ENCODE measurements around the gene NPB. TPM values are rescaled to one million over a fixed set of nuclear protein-coding genes. Genes with fewer than 3 reads are reported as not detected.

Gene NPB
- total RNA-seq, 1 experiment from 2014 or later, result not detected

DNA sequence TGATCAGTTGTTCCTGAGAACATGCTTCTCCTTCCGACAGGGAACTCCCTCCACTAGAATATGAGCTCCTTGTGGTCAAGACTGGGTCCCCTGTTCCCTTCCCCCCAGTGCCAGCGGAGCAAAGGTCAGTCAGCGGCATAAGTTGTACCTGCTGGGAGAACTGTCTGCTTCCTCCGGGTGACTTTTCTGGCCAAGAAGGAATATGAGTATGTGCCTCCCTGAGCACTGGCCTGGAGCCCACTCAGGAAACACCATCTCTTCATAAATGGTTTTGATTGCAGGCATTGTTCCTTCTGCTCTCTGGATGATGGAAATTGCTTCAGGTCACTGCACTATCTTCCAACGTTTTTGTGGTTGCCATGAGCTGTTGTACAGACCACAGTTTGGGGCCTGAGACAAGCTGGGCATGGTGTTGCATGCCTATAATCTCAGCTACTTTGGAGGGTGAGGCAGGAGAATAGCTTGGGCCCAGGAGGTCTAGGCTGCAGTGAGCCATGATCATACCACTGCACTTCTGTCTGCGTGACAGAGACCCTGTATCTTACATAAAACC lies 38.8 kb upstream of the NPB start:
- no peaks in the 10 kb centered on the region for H3K9me2 ChIP-seq (replicated peaks; ENCODE audit: insufficient read depth, low read length)
- no peak overlapping the region for H3K27ac ChIP-seq (ENCODE audit: low read length)
- H2AFZ ChIP-seq (ENCODE audit: low read length), result no peak overlapping the region
- H3K79me2 ChIP-seq (ENCODE audit: low read length), result peaks cover 51% of the 10 kb centered on the region
- peak overlapping the region; percentile 91 for H3K4me2 ChIP-seq (ENCODE audit: low read depth, low read length, poor library complexity, severe bottlenecking)
- H3K4me1 ChIP-seq (ENCODE audit: low read length), result peaks cover 44% of the 10 kb centered on the region
- no peak overlapping the region for H3K4me3 ChIP-seq (ENCODE audit: low read length)
- H3K27me3 ChIP-seq (ENCODE audit: low read length), result no peaks in the 10 kb centered on the region
- H3K9ac ChIP-seq (ENCODE audit: low read length), result 0 out of 2 replicates have a peak overlapping the region, but pooled peaks have one; percentile 12
- H4K20me1 ChIP-seq (ENCODE audit: insufficient read depth, low read depth, low read length), result peaks cover 18% of the 10 kb centered on the region
- peaks cover 22% of the 10 kb centered on the region; the same call in 1 of the 2 replicates for H3K36me3 ChIP-seq (ENCODE audit: insufficient read depth, low read length)
- H3K9me3 ChIP-seq (ENCODE audit: low read length), result no peaks in the 10 kb centered on the region
- no peak for DNase-seq

DNA sequence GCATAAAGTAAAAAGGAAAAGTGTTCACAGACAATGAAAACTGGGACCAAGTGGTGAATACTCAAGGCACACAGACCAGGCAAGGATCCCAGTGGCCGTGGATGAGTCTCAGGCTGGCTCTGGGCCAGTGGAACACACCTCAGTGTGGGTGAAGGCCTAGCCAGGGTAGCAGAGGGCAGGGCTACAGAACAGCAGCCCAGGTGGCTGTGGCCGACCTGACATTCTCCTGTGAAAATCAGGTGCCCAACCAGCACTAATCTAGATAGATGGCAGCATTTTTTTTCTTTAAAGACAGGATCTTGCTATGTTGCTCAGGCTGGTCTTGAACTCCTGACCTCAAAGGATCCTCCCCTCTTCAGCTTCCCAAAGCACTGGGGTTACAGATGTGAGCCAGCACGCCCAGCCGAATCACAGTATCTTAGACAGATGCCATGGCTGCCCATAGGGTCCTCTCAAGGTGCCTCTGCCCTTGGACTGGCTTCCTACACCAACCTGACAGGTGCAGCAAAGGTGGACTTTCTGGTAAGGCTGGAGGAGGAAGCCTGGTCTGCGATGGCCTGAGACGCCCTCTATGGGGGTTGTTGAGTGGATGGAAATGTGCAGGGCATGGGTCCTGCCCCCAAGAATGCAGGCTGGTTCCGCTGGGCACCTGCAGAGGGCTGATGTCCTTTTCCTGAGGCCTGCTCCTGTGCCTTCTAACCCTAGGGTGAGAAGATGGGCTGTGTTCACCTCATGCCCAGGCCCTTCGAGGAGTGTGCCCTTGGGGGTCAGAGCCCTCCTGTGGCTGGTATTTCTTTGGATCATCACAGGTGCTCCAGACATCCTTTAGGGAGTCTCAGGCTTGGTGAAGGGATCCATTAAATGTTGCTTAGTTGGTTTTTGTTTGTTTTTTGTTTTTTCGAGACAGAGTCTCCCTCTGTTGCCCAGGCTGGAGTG lies 37.9 kb upstream of the NPB start:
- peaks cover 44% of the 10 kb centered on the region for H3K4me1 ChIP-seq (ENCODE audit: low read length)
- no peak for DNase-seq
- no peak overlapping the region for H2AFZ ChIP-seq (ENCODE audit: low read length)
- H3K79me2 ChIP-seq (ENCODE audit: low read length), result peaks cover 42% of the 10 kb centered on the region
- H3K27me3 ChIP-seq (ENCODE audit: low read length), result no peaks in the 10 kb centered on the region
- no peaks in the 10 kb centered on the region for H3K9me3 ChIP-seq (ENCODE audit: low read length)
- peaks cover 17% of the 10 kb centered on the region; the same call in 1 of the 2 replicates for H3K36me3 ChIP-seq (ENCODE audit: insufficient read depth, low read length)
- no peaks in the 10 kb centered on the region for H3K9me2 ChIP-seq (replicated peaks; ENCODE audit: insufficient read depth, low read length)
- no peak overlapping the region for H3K27ac ChIP-seq (ENCODE audit: low read length)
- H3K4me3 ChIP-seq (ENCODE audit: low read length), result no peak overlapping the region
- H3K9ac ChIP-seq (ENCODE audit: low read length), result no peak overlapping the region
- peaks cover 13% of the 10 kb centered on the region for H4K20me1 ChIP-seq (ENCODE audit: insufficient read depth, low read depth, low read length)
- H3K4me2 ChIP-seq (ENCODE audit: low read depth, low read length, poor library complexity, severe bottlenecking), result no peak overlapping the region

DNA sequence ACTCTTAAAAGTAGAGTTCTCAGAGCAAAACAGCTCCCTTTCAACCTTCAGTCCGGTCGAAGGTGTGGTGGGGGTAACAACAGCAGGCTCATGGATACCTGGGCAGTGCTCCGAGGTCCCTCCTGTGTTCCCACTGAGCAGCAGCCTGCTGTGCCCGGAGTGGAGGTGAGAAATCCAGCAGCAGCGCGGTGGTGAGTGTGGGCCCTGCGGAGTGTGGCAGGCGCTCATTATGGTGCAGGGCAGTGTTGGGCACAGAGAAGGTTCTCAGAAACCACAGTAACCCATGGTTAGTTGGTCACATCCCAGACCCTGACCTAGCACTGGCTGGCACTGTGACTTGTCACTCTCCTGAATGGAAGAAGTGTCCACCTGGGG lies 36.7 kb upstream of the NPB start:
- no peaks in the 10 kb centered on the region for H3K9me2 ChIP-seq (replicated peaks; ENCODE audit: insufficient read depth, low read length)
- no peak overlapping the region for H3K4me2 ChIP-seq (ENCODE audit: low read depth, low read length, poor library complexity, severe bottlenecking)
- H3K4me3 ChIP-seq (ENCODE audit: low read length), result no peak overlapping the region
- H3K27ac ChIP-seq (ENCODE audit: low read length), result no peak overlapping the region
- H3K36me3 ChIP-seq (ENCODE audit: insufficient read depth, low read length), result peaks cover 18% of the 10 kb centered on the region; the same call in 1 of the 2 replicates
- no peak overlapping the region for H2AFZ ChIP-seq (ENCODE audit: low read length)
- H3K9me3 ChIP-seq (ENCODE audit: low read length), result no peaks in the 10 kb centered on the region
- no peak for DNase-seq
- no peak overlapping the region for H3K9ac ChIP-seq (ENCODE audit: low read length)
- H3K27me3 ChIP-seq (ENCODE audit: low read length), result no peaks in the 10 kb centered on the region
- peaks cover 14% of the 10 kb centered on the region; the same call in 1 of the 2 replicates for H4K20me1 ChIP-seq (ENCODE audit: insufficient read depth, low read depth, low read length)
- peaks cover 49% of the 10 kb centered on the region for H3K4me1 ChIP-seq (ENCODE audit: low read length)
- H3K79me2 ChIP-seq (ENCODE audit: low read length), result peaks cover 38% of the 10 kb centered on the region

DNA sequence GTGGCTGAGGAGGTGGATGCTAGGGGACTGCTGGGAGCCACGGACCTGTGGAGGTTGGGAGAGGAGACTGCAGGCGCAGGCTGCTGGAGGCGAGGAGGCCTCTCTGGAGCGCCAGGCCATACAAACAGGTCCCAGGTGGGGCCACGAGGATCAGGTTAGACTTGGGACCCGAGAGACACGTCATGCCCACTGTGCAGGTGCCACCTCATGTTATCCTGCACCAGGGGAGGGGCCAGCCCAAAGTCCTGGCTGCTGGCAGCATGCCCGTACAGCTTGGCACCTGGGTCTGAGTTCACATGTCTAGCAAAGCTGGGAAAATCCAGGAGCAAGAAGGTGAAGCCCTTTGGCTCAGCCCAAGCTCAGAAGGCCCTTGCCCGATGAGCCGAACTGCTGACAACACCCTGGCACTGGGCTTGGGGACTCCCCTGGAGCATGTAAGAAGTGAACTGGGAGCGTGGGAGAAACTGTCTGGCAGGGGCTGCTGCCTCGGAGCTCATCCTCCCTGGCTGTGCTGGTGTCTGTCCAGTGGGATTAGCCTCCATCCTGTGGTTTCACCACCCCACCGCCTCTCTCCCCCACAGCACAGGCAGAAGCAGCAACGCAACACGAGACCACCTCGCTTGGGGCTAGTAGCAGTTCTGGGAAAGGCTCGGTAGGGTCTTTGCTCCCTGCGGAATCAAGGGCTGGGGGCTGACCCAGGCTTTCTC lies 36.2 kb upstream of the NPB start:
- Histone ChIP-seq H3K27ac (ENCODE audit: low read length) (no peak overlapping the region), H2AFZ (ENCODE audit: low read length) (no peak overlapping the region), H3K9ac (ENCODE audit: low read length) (no peak overlapping the region), H3K4me3 (ENCODE audit: low read length) (no peak overlapping the region), H3K9me2 (replicated peaks; ENCODE audit: insufficient read depth, low read length) (no peaks in the 10 kb centered on the region), H3K79me2 (ENCODE audit: low read length) (peaks cover 41% of the 10 kb centered on the region), H3K27me3 (ENCODE audit: low read length) (no peaks in the 10 kb centered on the region), H3K4me2 (ENCODE audit: low read depth, low read length, poor library complexity, severe bottlenecking) (no peak overlapping the region), H3K36me3 (ENCODE audit: insufficient read depth, low read length) (peaks cover 18% of the 10 kb centered on the region; the same call in 1 of the 2 replicates), H3K4me1 (ENCODE audit: low read length) (peaks cover 49% of the 10 kb centered on the region), H4K20me1 (ENCODE audit: insufficient read depth, low read depth, low read length) (peaks cover 17% of the 10 kb centered on the region; the same call in 1 of the 2 replicates), H3K9me3 (ENCODE audit: low read length) (no peaks in the 10 kb centered on the region)
- DNase-seq, result peak; percentile 60

DNA sequence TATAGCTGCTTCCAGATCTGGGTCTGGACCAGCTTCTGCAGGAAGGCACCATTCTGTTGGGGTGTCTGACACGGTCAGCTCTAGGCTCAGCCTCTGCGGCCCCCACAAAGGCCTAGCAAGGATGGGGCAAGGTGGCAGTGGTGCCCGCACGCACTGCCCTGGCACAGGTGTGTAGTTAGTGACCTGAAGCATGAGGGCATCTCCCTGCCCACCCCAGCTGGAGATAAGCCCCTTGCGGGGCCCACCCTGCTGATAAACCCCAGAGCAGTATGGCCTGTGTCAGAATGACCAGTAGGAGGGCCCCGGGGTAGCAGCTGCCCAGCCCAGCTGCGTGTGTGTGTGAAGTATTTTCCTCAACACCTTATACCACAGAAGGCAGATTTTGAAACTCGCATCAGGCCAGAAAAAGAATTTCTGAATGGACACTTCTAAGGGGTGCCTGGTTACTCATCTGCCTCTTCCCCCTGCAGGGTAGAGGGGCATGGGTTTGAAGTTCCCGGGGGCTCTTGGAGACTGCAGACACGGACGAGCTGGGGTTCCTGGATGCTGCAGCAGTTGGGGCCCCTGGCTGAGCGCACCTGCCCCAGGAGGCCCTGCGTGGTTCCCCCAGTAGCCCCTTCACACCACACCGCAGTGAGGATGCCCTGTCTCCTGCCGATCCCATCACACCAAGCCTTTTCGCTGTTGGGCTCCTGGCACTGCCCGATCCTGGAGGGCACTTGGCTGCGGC lies 35.4 kb upstream of the NPB start:
- Histone ChIP-seq H3K4me3 (ENCODE audit: low read length) (no peak overlapping the region), H3K9ac (ENCODE audit: low read length) (0 out of 2 replicates have a peak overlapping the region, but pooled peaks have one; percentile 14), H3K9me2 (replicated peaks; ENCODE audit: insufficient read depth, low read length) (no peaks in the 10 kb centered on the region), H3K4me2 (ENCODE audit: low read depth, low read length, poor library complexity, severe bottlenecking) (no peak overlapping the region), H3K9me3 (ENCODE audit: low read length) (no peaks in the 10 kb centered on the region), H2AFZ (ENCODE audit: low read length) (no peak overlapping the region), H3K27me3 (ENCODE audit: low read length) (no peaks in the 10 kb centered on the region), H3K4me1 (ENCODE audit: low read length) (peaks cover 52% of the 10 kb centered on the region), H3K36me3 (ENCODE audit: insufficient read depth, low read length) (peaks cover 18% of the 10 kb centered on the region; the same call in 1 of the 2 replicates), H3K27ac (ENCODE audit: low read length) (peak overlapping the region; percentile 53), H3K79me2 (ENCODE audit: low read length) (peaks cover 38% of the 10 kb centered on the region), H4K20me1 (ENCODE audit: insufficient read depth, low read depth, low read length) (peaks cover 17% of the 10 kb centered on the region; the same call in 1 of the 2 replicates)
- DNase-seq, result no peak

DNA sequence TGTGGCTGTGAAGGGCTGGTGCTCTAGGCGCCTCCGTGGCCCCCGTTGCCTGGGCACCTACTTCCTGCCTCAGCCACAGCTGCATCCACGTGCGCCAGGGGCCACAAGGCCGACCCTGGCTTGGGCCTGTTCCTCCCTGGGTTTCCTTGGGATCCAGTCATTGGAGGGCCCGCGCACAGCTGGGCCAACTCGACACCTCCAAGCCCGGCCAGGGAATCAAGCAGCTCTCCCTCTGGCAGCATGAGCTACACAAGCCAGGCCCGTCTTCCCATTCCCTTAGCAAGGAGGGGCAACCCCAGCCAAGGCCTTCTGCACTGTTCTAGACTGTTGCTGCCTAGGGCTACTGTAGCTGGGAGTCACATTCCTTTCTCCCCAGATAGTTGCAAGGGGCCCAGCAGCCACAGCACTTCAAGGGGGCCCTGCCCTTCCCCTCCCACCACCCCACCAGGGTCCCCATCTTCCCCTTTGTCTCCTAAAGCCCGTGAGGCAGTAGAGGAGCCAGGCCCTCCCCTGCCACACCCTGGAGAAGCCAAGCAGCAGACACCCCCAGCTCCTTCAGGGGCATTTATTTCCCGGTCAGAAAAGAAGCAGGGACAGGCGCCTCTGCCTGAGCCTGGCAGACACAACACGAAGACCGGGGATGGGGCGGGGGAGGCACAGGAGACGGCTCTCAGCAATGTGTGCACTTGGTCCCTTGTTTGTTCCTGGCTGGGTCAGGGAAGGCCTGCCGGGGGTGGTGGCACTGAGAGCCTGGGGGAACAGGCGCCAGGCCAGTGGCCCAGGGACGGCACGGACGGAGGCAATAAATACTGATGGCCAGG lies 34.7 kb upstream of the NPB start:
- DNase-seq, result peak; percentile 81
- Histone ChIP-seq H3K79me2 (ENCODE audit: low read length) (peaks cover 38% of the 10 kb centered on the region), H3K9me3 (ENCODE audit: low read length) (no peaks in the 10 kb centered on the region), H3K4me2 (ENCODE audit: low read depth, low read length, poor library complexity, severe bottlenecking) (no peak overlapping the region), H3K4me3 (ENCODE audit: low read length) (no peak overlapping the region), H3K36me3 (ENCODE audit: insufficient read depth, low read length) (peaks cover 18% of the 10 kb centered on the region; the same call in 1 of the 2 replicates), H3K4me1 (ENCODE audit: low read length) (peaks cover 54% of the 10 kb centered on the region), H3K9ac (ENCODE audit: low read length) (0 out of 2 replicates have a peak overlapping the region, but pooled peaks have one; percentile 14), H2AFZ (ENCODE audit: low read length) (no peak overlapping the region), H3K27me3 (ENCODE audit: low read length) (no peaks in the 10 kb centered on the region), H3K9me2 (replicated peaks; ENCODE audit: insufficient read depth, low read length) (no peaks in the 10 kb centered on the region), H3K27ac (ENCODE audit: low read length) (peak overlapping the region; percentile 53), H4K20me1 (ENCODE audit: insufficient read depth, low read depth, low read length) (peaks cover 17% of the 10 kb centered on the region; the same call in 1 of the 2 replicates)

Data from Karpas-422 (cell line).